Subcutaneous preadipocyte (primary cell): ENCODE results near the gene BMP7. TPM values are rescaled to one million over a fixed set of nuclear protein-coding genes. Genes with fewer than 3 reads are reported as not detected.

Experiments
- small RNA-seq: library from RNA; depleted of rRNA; stranded (forward); fragments of <200 nt; gene quantifications from one replicate; pipeline ENCODE3, GENCODE V24; 2012
- total RNA-seq: library from RNA; depleted of rRNA; stranded (reverse); fragments of >200 nt; gene quantifications from 2 replicates; pipeline ENCODE4 v1.2.3, GENCODE V29; 2012

Gene BMP7
- total RNA-seq, result not detected in 2 replicates

DNA sequence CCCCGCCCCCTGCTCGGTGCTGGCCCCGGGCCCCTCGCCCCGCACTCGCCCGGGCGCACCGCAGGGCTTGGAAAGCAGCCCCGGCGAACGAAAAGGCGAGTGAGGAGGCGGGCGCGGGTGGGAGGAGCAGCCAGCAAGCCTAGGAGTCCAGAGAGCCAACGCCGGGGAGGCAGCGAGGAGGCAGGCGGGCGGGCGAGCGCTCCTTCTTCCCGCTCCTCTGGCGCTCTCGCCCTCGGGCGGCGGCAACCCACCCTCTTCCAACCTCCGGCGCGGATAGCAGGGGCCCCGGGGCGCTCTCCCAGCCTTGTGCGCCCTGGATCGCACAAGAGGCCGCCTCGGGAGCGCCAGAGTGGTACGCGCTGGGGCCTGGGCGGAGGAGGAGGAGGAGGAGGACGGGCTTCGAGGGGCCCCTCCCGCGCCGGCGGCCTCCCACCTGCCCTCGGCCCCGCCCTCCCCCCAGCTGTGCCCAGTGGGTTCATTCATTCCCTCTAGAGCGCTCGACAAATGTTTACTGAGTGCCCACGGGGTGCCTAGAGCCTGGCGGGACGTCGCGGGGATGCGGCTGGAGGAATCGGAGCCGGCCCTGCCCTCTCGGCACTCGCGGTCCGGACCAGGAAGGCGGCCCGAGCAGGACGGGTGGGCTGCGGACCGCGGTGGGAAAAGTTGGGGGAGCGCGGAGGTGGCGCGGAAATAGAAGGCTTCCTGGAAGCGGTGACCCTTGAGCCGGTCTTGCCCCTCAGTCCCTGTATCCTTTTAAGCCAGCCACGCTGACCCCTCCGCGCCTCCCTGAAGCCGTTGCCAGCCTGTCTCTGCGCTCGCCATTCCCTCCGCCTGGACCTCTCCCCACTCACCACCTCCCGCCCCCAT is at the start of gene BMP7:
TSS of gene BMP7 (minus strand) at position 351 of the 867 bp plus-strand sequence. CDS start 519 bp downstream, outside the sequence.

Small RNA genes lying within 50 kb of the gene (small RNA-seq; reads per million reads assigned to genes)
- gene RF00019, result not detected

Other genes starting within 250 kb of the BMP7 start
- not detected in 2 replicates for gene SPO11, start 63.2 kb upstream of the BMP7 start, total RNA-seq
- 19.5 and 25.8 TPM in 2 replicates for gene RAE1, start 84.6 kb upstream of the BMP7 start, total RNA-seq
- gene RBM38, start 124.8 kb upstream of the BMP7 start, total RNA-seq, result 7.3 and 7.4 TPM in 2 replicates